ENCODE measurements around the gene CELF6. TPM values are rescaled to one million over a fixed set of nuclear protein-coding genes. Genes with fewer than 3 reads are reported as not detected.

Gene CELF6
- total RNA-seq, 1 experiment from 2014 or later = 0.19 TPM

DNA sequence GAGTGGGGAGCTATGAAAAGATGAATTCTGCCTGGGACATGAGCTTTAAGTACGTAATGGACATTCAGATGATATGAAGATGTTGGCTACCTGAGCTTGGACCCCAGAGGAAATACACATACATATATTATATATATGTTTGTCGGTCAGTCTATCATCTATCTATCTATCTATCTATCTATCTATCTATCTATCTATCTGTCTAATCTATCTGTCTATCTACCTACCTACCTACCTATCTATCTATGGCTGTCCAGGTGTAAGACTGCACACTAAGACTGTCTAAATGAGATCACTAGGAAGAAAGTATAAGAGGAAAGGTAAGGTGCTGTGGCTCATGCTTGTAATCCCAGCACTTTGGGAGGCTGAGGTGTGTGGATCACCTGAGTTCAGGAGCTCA lies 18.2 kb upstream of the CELF6 start:
- TF ChIP-seq CTCF (IDR thresholded peaks at IDR 0.05; ENCODE audit: unreplicated experiment) = no peak
- peaks cover 6% of the 10 kb centered on the region for H3K36me3 Mint-ChIP-seq (ENCODE audit: insufficient read depth, unreplicated experiment)
- CTCF ChIA-PET = interaction anchor here (0.5 kb wide), 1 partner anchor 21 kb away, joined by 4 read pairs; no protein-coding TSS in a partner anchor
- H3K9me3 Mint-ChIP-seq (ENCODE audit: low read depth, unreplicated experiment) = no peaks in the 10 kb centered on the region
- no peak for DNase-seq
- H3K4me1 Mint-ChIP-seq (ENCODE audit: low read depth, unreplicated experiment) = no peaks in the 10 kb centered on the region
- no peak overlapping the region for H3K4me3 Mint-ChIP-seq (ENCODE audit: low read depth, unreplicated experiment)
- no peak overlapping the region for H3K27ac Mint-ChIP-seq (ENCODE audit: unreplicated experiment)
- no TSS peak for BruUV-seq (replicated peaks)
- intact Hi-C loops (cut with micrococcal nuclease; ENCODE audit: unreplicated experiment) = no loop called here
- H3K27me3 Mint-ChIP-seq (ENCODE audit: unreplicated experiment) = no peaks in the 10 kb centered on the region

DNA sequence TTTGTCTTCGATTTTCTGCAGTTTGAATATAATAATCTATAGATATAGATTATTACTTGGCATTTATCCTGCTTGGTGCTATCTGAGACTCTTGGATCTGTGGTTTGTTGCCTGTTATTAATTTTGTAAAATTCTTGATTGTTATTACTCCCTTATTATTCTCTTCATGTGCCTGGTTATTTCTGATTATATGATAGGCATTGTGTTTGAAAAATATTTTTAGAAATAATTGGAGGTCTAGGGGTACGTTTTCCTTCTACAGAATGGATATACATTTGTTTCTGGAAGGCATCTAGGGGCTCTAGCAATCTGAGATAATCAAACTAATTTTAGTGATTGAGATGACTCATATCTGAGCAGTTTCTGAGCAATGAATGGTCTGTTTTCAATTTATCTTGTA lies 14.9 kb upstream of the CELF6 start:
- no peak for TF ChIP-seq CTCF (IDR thresholded peaks at IDR 0.05; ENCODE audit: unreplicated experiment)
- Mint-ChIP-seq H3K4me3 (ENCODE audit: low read depth, unreplicated experiment) (no peak overlapping the region), H3K27ac (ENCODE audit: unreplicated experiment) (no peak overlapping the region), H3K36me3 (ENCODE audit: insufficient read depth, unreplicated experiment) (no peaks in the 10 kb centered on the region), H3K9me3 (ENCODE audit: low read depth, unreplicated experiment) (no peaks in the 10 kb centered on the region), H3K27me3 (ENCODE audit: unreplicated experiment) (no peaks in the 10 kb centered on the region), H3K4me1 (ENCODE audit: low read depth, unreplicated experiment) (no peaks in the 10 kb centered on the region)
- no TSS peak for BruUV-seq (replicated peaks)
- intact Hi-C loops (cut with micrococcal nuclease; ENCODE audit: unreplicated experiment) = no loop called here
- CTCF ChIA-PET = no interaction called here
- no peak for DNase-seq

GRCh38 chr15:72331021-72331420 lies 11.1 kb upstream of the CELF6 start:
- CTCF ChIA-PET = interaction anchor here (1.4 kb wide), 1 partner anchor 21 kb away, joined by 3 read pairs; no protein-coding TSS in a partner anchor
- no TSS peak for BruUV-seq (replicated peaks)
- no peak for TF ChIP-seq CTCF (IDR thresholded peaks at IDR 0.05; ENCODE audit: unreplicated experiment)
- no peak for DNase-seq
- Mint-ChIP-seq H3K4me1 (ENCODE audit: low read depth, unreplicated experiment) (no peaks in the 10 kb centered on the region), H3K36me3 (ENCODE audit: insufficient read depth, unreplicated experiment) (no peaks in the 10 kb centered on the region), H3K27ac (ENCODE audit: unreplicated experiment) (no peak overlapping the region), H3K27me3 (ENCODE audit: unreplicated experiment) (no peaks in the 10 kb centered on the region), H3K9me3 (ENCODE audit: low read depth, unreplicated experiment) (no peaks in the 10 kb centered on the region), H3K4me3 (ENCODE audit: low read depth, unreplicated experiment) (no peak overlapping the region)
- intact Hi-C loops (cut with micrococcal nuclease; ENCODE audit: unreplicated experiment) = no loop called here

- Mint-ChIP-seq H3K27me3 (ENCODE audit: unreplicated experiment) (peaks cover 10% of the 10 kb centered on the region), H3K4me1 (ENCODE audit: low read depth, unreplicated experiment) (no peaks in the 10 kb centered on the region), H3K27ac (ENCODE audit: unreplicated experiment) (no peak overlapping the region), H3K4me3 (ENCODE audit: low read depth, unreplicated experiment) (no peak overlapping the region), H3K9me3 (ENCODE audit: low read depth, unreplicated experiment) (peaks cover 5% of the 10 kb centered on the region), H3K36me3 (ENCODE audit: insufficient read depth, unreplicated experiment) (peaks cover 16% of the 10 kb centered on the region)
- no peak for DNase-seq
- no peak for TF ChIP-seq CTCF (IDR thresholded peaks at IDR 0.05; ENCODE audit: unreplicated experiment)
- CTCF ChIA-PET = interaction anchor here (0.7 kb wide), 1 partner anchor 385 kb away, joined by 3 read pairs; no protein-coding TSS in a partner anchor
- no TSS peak for BruUV-seq (replicated peaks)
- intact Hi-C loops (cut with micrococcal nuclease; ENCODE audit: unreplicated experiment) = no loop called here
Measured at GRCh38 chr15:72323752-72324151, 3.8 kb upstream of the CELF6 start.

All from Calu3 (cell line).